ENCODE results near the gene ACOT2.

The ACOT2 gene

GRCh38 chr14:73620268-73620667 lies 51.3 kb downstream of the ACOT2 start:
- no peak for TF ChIP-seq POLR2AphosphoS5 (IDR thresholded peaks at IDR 0.05; ENCODE audit: low read depth)
- no peak for TF ChIP-seq CTCF (IDR thresholded peaks at IDR 0.05; ENCODE audit: insufficient read depth, low read length)
- no peak for TF ChIP-seq SPI1 (IDR thresholded peaks at IDR 0.05; ENCODE audit: borderline replicate concordance, low read depth)
- no peak for TF ChIP-seq REST (IDR thresholded peaks at IDR 0.05; ENCODE audit: insufficient replicate concordance, low read depth)
- TF ChIP-seq GABPA (IDR thresholded peaks at IDR 0.05; ENCODE audit: low read depth): no peak
- Histone ChIP-seq H3K27ac (replicated peaks) (no peak overlapping the region), H3K27me3 (ENCODE audit: insufficient read depth, poor library complexity, severe bottlenecking) (no peaks in the 10 kb centered on the region), H3K4me3 (replicated peaks; ENCODE audit: insufficient read depth, low read length) (no peak overlapping the region)
- no peak for DNase-seq (ENCODE audit: low read depth in 1 of 2, low spot score in 1 of 2)

- no peak for TF ChIP-seq POLR2AphosphoS5 (IDR thresholded peaks at IDR 0.05; ENCODE audit: low read depth)
- no peak for TF ChIP-seq REST (IDR thresholded peaks at IDR 0.05; ENCODE audit: insufficient replicate concordance, low read depth)
- no peak for TF ChIP-seq GABPA (IDR thresholded peaks at IDR 0.05; ENCODE audit: low read depth)
- no peak for TF ChIP-seq CTCF (IDR thresholded peaks at IDR 0.05; ENCODE audit: insufficient read depth, low read length)
- TF ChIP-seq SPI1 (IDR thresholded peaks at IDR 0.05; ENCODE audit: borderline replicate concordance, low read depth): no peak
- no peak overlapping the region for H3K27ac ChIP-seq (replicated peaks)
- DNase-seq (ENCODE audit: low read depth in 1 of 2, low spot score in 1 of 2): no peak
- no peaks in the 10 kb centered on the region for H3K27me3 ChIP-seq (ENCODE audit: insufficient read depth, poor library complexity, severe bottlenecking)
- H3K4me3 ChIP-seq (replicated peaks; ENCODE audit: insufficient read depth, low read length): no peak overlapping the region
Measured at GRCh38 chr14:73623504-73624054, 54.6 kb downstream of the ACOT2 start.
